HG02973 (cell line): ENCODE data around the gene BBS5.

Source experiments
- ATAC-seq: cut with Tn5 transposase; IDR thresholded peaks from one replicate; pipeline ENCODE4 v1.9.1; 2021; ENCODE audit warnings: moderate library complexity; ENCODE audit not compliant: unreplicated experiment

Gene BBS5

GRCh38 chr2:169540146-169540545 lies 60.9 kb downstream of the BBS5 start:
- no peak for ATAC-seq

DNA sequence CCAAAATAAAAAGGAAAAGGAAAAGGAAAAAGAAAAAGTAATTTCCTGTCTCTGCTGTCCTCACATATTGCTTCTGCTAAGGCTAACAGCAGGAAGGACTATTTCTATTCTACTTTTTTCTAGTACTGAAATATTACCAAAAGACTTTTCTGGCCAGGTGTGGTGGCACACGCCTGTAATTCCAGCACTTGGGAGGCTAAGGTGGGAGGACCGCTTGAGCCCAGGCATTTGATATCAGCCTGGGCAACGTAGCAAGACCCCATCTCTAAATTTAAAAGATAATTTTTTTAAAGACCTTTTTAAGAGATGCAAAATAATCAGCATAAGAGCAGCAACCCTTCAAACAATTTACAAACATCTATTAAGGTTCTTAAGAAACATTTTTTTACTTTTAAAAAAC lies 63.1 kb downstream of the BBS5 start:
- ATAC-seq, result no peak

GRCh38 chr2:169546756-169547155 lies 67.5 kb downstream of the BBS5 start:
- no peak for ATAC-seq
